Neural crest cell (in vitro differentiated cells): ENCODE data around the gene FRYL. TPM values are rescaled to one million over a fixed set of nuclear protein-coding genes. Genes with fewer than 3 reads are reported as not detected.

Experiments used
- DNase-seq: peaks from one replicate; pipeline ENCODE4 v3.0.0; 2021; ENCODE audit warnings: low read depth, mixed read lengths, low spot score
- H3K27ac Mint-ChIP-seq: one replicate; pipeline ENCODE4 v1.8.0; 2021; ENCODE audit warnings: mild to moderate bottlenecking, mixed read lengths; ENCODE audit not compliant: unreplicated experiment
- H3K27me3 Mint-ChIP-seq: 2 replicates; pipeline ENCODE4 v1.8.0; 2021; ENCODE audit warnings: low read depth, mild to moderate bottlenecking, mixed read lengths
- H3K36me3 Mint-ChIP-seq: 2 replicates; pipeline ENCODE4 v1.8.0; 2021; ENCODE audit warnings: low read depth, mild to moderate bottlenecking, mixed read lengths
- H3K4me1 Mint-ChIP-seq: 2 replicates; pipeline ENCODE4 v1.8.0; 2021; ENCODE audit warnings: mixed read lengths
- H3K4me3 Mint-ChIP-seq: one replicate; pipeline ENCODE4 v1.8.0; 2021; ENCODE audit warnings: mild to moderate bottlenecking, mixed read lengths
- H3K9me3 Mint-ChIP-seq: 2 replicates; pipeline ENCODE4 v1.8.0; 2021; ENCODE audit warnings: mixed read lengths
- CTCF ChIP-seq: fragments of 200-600 bp; sonication (generic); conservative IDR thresholded peaks from 2 replicates; pipeline ENCODE4 v1.5.0; 2021; ENCODE audit warnings: antibody characterized with exemption, mild to moderate bottlenecking
- total RNA-seq: library from RNA; stranded (reverse); gene quantifications from 2 replicates; pipeline ENCODE4 v1.2.1, GENCODE V29; 2021

The FRYL gene
- total RNA-seq, 1 donor from 2014 or later, result 48.7 TPM

GRCh38 chr4:48756689-48757220 lies 23.3 kb downstream of the FRYL start:
- Mint-ChIP-seq H3K9me3 (peaks cover 9% of the 10 kb centered on the region), H3K27me3 (no peaks in the 10 kb centered on the region), H3K4me3 (no peak overlapping the region), H3K27ac (no peak overlapping the region), H3K4me1 (peaks cover 16% of the 10 kb centered on the region), H3K36me3 (peaks cover 26% of the 10 kb centered on the region)
- TF ChIP-seq CTCF, result no peak
- no peak for DNase-seq

GRCh38 chr4:48755281-48755680 lies 24.8 kb downstream of the FRYL start:
- TF ChIP-seq CTCF, result no peak
- peaks cover 9% of the 10 kb centered on the region for H3K9me3 Mint-ChIP-seq
- no peak overlapping the region for H3K4me3 Mint-ChIP-seq
- H3K27ac Mint-ChIP-seq, result no peak overlapping the region
- peaks cover 26% of the 10 kb centered on the region for H3K36me3 Mint-ChIP-seq
- DNase-seq, result no peak
- no peaks in the 10 kb centered on the region for H3K27me3 Mint-ChIP-seq
- H3K4me1 Mint-ChIP-seq, result peaks cover 25% of the 10 kb centered on the region

- Mint-ChIP-seq H3K27ac (no peak overlapping the region), H3K36me3 (peaks cover 20% of the 10 kb centered on the region), H3K9me3 (peaks cover 6% of the 10 kb centered on the region), H3K4me3 (no peak overlapping the region), H3K4me1 (peaks cover 34% of the 10 kb centered on the region), H3K27me3 (no peaks in the 10 kb centered on the region)
- no peak for DNase-seq
- no peak for TF ChIP-seq CTCF
Observed at GRCh38 chr4:48753159-48753558, 26.9 kb downstream of the FRYL start.

- Mint-ChIP-seq H3K9me3 (peaks cover 6% of the 10 kb centered on the region), H3K27ac (no peak overlapping the region), H3K36me3 (peaks cover 20% of the 10 kb centered on the region), H3K27me3 (no peaks in the 10 kb centered on the region), H3K4me3 (no peak overlapping the region), H3K4me1 (peaks cover 34% of the 10 kb centered on the region)
- no peak for DNase-seq
- TF ChIP-seq CTCF, result no peak
Observed at GRCh38 chr4:48752726-48753125, 27.4 kb downstream of the FRYL start.

GRCh38 chr4:48752246-48752645 lies 27.8 kb downstream of the FRYL start:
- no peak overlapping the region for H3K4me3 Mint-ChIP-seq
- H3K9me3 Mint-ChIP-seq, result peaks cover 6% of the 10 kb centered on the region
- H3K27ac Mint-ChIP-seq, result no peak overlapping the region
- H3K4me1 Mint-ChIP-seq, result peaks cover 34% of the 10 kb centered on the region
- H3K27me3 Mint-ChIP-seq, result no peaks in the 10 kb centered on the region
- no peak for TF ChIP-seq CTCF
- no peak for DNase-seq
- peaks cover 20% of the 10 kb centered on the region for H3K36me3 Mint-ChIP-seq
